GM12801 (cell line): Measurements from ENCODE around the gene CHAC2.

Source experiments
- CTCF ChIP-seq: IDR thresholded peaks from one replicate; pipeline ENCODE4 v1.5.1; 2011; ENCODE audit warnings: control low read depth; ENCODE audit not compliant: insufficient read length; ENCODE audit errors: extremely low read depth

Gene CHAC2

GRCh38 chr2:53793261-53793660 is 25.7 kb downstream of the CHAC2 start:
- TF ChIP-seq CTCF, result no peak

GRCh38 chr2:53793821-53794220 is 26.2 kb downstream of the CHAC2 start:
- TF ChIP-seq CTCF, result no peak

GRCh38 chr2:53801547-53801946 is 33.9 kb downstream of the CHAC2 start:
- no peak for TF ChIP-seq CTCF

GRCh38 chr2:53802617-53803151 is 35.1 kb downstream of the CHAC2 start:
- TF ChIP-seq CTCF, result no peak

- TF ChIP-seq CTCF, result no peak
Observed at GRCh38 chr2:53811601-53812000, 44.0 kb downstream of the CHAC2 start.

GRCh38 chr2:53813151-53813550 is 45.5 kb downstream of the CHAC2 start:
- TF ChIP-seq CTCF, result no peak

- TF ChIP-seq CTCF, result no peak
Observed at GRCh38 chr2:53818854-53819435, 51.3 kb downstream of the CHAC2 start.

GRCh38 chr2:53819634-53820033 is 52.0 kb downstream of the CHAC2 start:
- no peak for TF ChIP-seq CTCF
